Stimulated activated CD8-positive, alpha-beta memory T cell treated with anti-CD3 and anti-CD28 coated beads, Interleukin-7, amount 100 ng/mL, for 1 hour (primary cell): ENCODE data around the gene PUM1.
"Not testable (repeated sequence)": the region's sequence is repeated elsewhere in the genome, so short reads cannot be mapped to it uniquely, and the experiment has no call there.

Experiments used
- DNase-seq, 2 donors: peaks; one replicate each; pipeline ENCODE4 v3.0.0-alpha.2; 2020; ENCODE audit warnings: low read depth in 2 of 2

The PUM1 gene

GRCh38 chr1:31065310-31066217 lies at the start of gene PUM1:
TSS of gene PUM1 (minus strand) at chr1:31065717. CDS start at chr1:31059566, 6,151 bp downstream.
- peak; percentile 95 to 96 for DNase-seq

- DNase-seq = no peak
Observed at GRCh38 chr1:31112266-31112935, 46.9 kb upstream of the PUM1 start.

- DNase-seq = no peak
Observed at GRCh38 chr1:31111290-31111951, 45.9 kb upstream of the PUM1 start.

- no peak for DNase-seq
Observed at GRCh38 chr1:31110846-31111245, 45.3 kb upstream of the PUM1 start.

GRCh38 chr1:31108861-31109260 lies 43.3 kb upstream of the PUM1 start:
- no peak for DNase-seq

GRCh38 chr1:31105646-31106045 lies 40.1 kb upstream of the PUM1 start:
- no peak for DNase-seq

- DNase-seq = no peak
Observed at GRCh38 chr1:31102501-31102950, 37.0 kb upstream of the PUM1 start.

- no peak for DNase-seq
Observed at GRCh38 chr1:31101147-31101502, 35.6 kb upstream of the PUM1 start.

GRCh38 chr1:31099293-31100032 lies 33.9 kb upstream of the PUM1 start:
- DNase-seq = no peak

GRCh38 chr1:31095985-31096384 lies 30.5 kb upstream of the PUM1 start:
- no peak for DNase-seq

GRCh38 chr1:31095298-31095981 lies 29.9 kb upstream of the PUM1 start:
- DNase-seq = no peak

GRCh38 chr1:31088081-31088480 lies 22.6 kb upstream of the PUM1 start:
- not testable (repeated sequence) for DNase-seq

GRCh38 chr1:31084782-31085569 lies 19.5 kb upstream of the PUM1 start:
- no peak for DNase-seq

GRCh38 chr1:31082385-31082784 lies 16.9 kb upstream of the PUM1 start:
- DNase-seq = no peak

- DNase-seq = no peak
Observed at GRCh38 chr1:31073044-31073443, 7.5 kb upstream of the PUM1 start.

- DNase-seq = no peak
Observed at GRCh38 chr1:31072304-31072746, 6.8 kb upstream of the PUM1 start.

GRCh38 chr1:31069392-31069791 lies 3.9 kb upstream of the PUM1 start:
- no peak for DNase-seq

GRCh38 chr1:31064718-31065309 lies 703 bp downstream of the PUM1 start:
- no peak for DNase-seq

- no peak for DNase-seq
Observed at GRCh38 chr1:31064111-31064717, 1.3 kb downstream of the PUM1 start.
